ENCODE data around the gene USP36.

DNA sequence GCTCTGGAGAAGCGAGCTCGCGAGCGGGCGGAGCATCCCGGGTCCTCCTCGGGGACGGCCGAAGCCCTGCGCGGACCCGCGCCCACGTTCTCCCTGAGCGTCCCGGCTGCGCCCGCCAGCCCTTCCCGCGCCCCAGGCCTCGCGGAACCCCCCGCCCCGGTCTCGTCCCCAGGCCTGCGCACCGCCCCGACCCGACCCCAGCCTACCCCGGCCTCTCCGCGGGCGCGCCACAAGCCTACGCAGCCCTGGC lies 159 bp downstream of the USP36 start:
- TF ChIP-seq, protein P1, sequence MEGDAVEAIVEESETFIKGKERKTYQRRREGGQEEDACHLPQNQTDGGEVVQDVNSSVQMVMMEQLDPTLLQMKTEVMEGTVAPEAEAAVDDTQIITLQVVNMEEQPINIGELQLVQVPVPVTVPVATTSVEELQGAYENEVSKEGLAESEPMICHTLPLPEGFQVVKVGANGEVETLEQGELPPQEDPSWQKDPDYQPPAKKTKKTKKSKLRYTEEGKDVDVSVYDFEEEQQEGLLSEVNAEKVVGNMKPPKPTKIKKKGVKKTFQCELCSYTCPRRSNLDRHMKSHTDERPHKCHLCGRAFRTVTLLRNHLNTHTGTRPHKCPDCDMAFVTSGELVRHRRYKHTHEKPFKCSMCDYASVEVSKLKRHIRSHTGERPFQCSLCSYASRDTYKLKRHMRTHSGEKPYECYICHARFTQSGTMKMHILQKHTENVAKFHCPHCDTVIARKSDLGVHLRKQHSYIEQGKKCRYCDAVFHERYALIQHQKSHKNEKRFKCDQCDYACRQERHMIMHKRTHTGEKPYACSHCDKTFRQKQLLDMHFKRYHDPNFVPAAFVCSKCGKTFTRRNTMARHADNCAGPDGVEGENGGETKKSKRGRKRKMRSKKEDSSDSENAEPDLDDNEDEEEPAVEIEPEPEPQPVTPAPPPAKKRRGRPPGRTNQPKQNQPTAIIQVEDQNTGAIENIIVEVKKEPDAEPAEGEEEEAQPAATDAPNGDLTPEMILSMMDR (IDR thresholded peaks at IDR 0.05), result no peak
- TF ChIP-seq POLR2A (IDR thresholded peaks at IDR 0.05), result no peak
